Left forelimb (tissue), 1 donor: ENCODE measurements around the gene WWC2.

Experiments
- DNase-seq: peaks from one replicate; pipeline ENCODE4 v3.0.0-alpha.2; 2018; ENCODE audit warnings: low spot score

Gene WWC2

DNA sequence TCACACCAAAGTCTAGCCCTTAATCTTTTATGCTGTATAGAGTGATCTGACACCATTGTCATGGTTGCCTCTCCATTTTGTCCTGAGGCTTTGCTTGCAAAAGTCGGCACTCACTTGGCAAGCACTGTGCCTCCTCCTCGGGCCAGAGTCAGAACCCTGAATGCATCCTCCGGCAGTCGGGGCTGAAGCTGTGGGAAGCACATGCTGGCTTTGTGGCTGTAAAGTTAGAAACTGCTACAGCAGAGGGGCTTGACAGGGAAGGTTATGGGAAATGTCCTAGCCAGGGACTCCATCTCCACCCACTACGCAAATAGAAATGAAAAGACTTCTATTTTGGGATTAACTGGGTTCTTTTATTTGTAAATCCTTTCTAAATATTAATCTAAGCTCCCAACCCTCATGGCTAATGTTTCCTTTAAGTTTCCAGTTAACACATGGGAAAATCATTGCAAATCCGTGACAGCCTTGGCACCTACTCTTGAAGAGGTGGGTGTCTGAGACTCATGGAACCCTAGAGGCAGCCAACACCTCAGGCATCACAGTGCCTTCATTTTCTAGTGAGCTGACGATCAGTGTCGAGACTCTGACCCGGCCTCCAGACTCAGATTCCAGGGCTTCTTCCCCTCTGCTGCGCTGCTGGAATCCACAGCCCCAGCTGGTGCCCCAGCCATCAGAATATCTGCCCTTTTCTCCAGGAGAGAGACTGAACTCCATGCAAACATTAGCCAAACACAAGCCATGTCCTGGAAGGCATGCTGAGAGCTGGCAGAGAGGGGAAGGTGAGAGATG is 231.1 kb downstream of the WWC2 start:
- DNase-seq, result no peak

DNA sequence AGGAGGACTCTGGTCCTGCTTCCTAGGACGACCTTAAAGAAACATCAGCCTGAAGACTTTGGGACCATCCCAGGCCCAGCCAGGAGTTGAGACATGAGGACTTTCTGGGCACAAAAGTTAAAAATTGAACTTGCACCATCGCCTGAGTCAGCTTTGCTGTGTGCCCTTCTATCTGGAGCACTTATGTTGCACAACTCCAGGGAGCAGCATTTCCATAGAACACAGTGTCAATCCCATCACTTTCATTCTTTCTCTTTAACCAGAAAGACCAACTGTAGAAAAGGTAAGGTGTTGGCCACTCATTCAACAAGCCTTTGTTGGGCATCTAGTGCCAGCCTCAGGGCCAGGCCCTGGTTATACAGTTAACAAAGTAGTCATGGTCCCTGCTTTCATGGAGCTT is 231.8 kb downstream of the WWC2 start:
- no peak for DNase-seq

DNA sequence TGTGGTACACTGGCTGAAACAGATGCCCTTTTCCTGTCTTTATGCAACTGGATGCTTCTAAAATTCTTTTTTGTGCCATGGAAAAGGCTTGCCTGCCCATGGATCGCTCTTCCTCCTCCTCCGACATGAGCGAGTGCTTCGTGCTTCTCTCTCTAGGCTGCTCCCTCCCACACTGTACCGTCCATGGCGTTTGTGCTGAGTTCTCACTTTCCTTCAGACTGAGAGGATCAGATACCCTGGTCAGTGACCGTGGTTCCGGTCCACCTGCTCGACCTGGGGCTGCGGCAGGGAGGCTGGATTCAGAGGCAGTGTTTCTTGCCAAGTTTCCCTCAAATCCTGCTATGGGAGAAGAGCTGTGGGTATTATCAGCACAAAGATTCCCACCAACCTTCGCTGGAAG is 233.4 kb downstream of the WWC2 start:
- no peak for DNase-seq

DNA sequence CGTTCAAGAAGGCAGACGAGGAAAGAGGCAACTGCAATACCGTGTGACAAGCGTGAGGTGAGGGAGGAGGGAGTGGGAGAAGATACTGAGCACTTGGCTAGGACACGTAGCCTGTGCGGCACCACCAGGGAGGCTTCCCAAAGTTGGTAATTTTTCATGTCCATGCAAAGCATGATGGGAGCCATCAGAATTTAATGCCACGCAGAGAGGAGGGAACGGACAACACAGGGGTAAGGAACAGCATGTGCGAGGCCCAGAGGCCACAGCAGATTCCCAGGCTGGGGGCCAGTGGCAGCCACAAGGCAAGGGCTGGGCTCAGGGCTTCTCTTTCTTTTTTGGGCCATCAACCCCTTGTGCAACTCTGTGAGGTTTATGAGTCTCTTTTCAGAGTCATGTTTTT is 234.1 kb downstream of the WWC2 start:
- no peak for DNase-seq

DNA sequence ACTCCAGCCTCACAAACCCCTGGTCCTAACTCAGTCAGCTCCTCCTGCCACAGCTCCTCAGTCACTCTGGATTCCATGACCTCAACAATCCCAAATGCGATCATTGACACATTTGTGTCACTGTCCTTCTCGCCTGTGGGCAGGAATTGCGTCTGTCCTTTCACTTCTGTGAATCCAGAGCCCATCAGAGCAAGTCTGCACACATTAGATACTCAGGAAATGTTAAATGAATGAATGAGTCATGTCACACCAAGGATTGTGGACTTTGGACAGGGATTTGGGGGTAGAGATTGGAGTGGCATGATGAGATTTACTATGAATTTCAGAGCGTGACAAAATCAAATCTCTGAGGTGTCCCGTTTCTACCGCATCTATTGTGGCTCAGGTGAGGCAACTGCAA is 234.9 kb downstream of the WWC2 start:
- no peak for DNase-seq

DNA sequence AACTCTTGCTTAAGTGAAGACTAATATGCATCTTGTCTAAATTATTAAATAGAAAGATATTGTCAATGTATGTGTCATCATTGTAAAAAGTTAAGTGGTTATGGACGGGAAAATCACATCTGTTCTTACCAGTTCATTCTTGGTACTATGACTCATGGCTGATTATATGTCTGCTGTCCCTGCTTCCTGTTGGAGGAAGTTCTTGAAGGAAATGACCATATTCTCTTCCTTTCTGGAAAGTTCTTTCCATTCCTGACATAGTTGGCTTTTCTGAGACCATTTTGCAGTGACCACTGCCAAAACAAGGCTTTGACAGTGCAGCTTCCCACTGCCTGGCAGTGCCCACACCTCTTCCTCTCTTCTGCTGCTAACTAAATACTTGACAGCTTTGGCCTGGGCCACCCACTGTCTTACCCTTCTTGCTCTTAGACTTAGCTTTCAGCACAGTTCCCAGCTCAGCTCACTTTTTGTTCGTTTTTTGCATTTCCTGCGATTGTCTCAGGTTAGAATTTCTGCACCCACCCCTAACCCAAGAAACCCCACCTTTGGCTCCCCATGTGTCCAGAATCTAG is 236.4 kb downstream of the WWC2 start:
- DNase-seq, result no peak

DNA sequence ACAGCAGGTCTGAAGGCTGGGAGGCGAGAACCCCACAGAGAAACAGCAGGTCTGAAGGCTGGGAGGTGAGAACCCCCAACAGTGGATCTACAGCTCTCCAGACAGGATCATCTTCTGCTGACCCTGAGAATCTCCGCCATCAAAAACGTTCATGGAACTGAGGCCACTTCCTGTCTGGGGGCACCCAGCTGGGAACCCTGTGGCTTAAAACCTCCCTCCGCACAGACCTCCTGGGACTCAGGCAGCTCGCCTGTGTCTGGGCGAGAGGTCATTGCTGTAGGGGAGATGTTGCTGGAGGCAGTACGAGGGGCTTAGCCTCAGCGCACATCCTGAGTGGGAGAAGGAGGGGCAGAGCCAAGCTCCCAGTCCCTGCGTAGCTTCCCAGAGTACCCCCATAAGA is 238.3 kb downstream of the WWC2 start:
- DNase-seq, result no peak

DNA sequence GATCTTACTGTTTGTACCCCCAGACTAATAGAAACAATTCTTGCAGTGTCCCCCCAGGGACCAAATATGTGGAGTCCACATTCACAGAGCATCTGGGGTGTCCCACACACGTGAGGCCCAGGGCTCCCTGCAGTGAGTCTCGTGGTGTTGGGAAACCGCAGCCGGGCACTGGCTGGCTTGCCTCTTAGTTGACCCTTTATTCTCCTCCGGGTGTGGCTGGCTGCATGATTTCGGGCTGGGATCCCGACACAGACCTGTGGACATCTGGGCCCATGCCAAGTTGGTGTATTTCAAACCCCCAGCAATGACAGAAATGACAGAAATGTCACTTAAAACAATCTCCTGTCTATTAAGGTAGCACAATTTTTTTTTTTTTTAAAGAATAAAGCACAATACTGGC is 238.8 kb downstream of the WWC2 start:
- DNase-seq, result no peak

DNA sequence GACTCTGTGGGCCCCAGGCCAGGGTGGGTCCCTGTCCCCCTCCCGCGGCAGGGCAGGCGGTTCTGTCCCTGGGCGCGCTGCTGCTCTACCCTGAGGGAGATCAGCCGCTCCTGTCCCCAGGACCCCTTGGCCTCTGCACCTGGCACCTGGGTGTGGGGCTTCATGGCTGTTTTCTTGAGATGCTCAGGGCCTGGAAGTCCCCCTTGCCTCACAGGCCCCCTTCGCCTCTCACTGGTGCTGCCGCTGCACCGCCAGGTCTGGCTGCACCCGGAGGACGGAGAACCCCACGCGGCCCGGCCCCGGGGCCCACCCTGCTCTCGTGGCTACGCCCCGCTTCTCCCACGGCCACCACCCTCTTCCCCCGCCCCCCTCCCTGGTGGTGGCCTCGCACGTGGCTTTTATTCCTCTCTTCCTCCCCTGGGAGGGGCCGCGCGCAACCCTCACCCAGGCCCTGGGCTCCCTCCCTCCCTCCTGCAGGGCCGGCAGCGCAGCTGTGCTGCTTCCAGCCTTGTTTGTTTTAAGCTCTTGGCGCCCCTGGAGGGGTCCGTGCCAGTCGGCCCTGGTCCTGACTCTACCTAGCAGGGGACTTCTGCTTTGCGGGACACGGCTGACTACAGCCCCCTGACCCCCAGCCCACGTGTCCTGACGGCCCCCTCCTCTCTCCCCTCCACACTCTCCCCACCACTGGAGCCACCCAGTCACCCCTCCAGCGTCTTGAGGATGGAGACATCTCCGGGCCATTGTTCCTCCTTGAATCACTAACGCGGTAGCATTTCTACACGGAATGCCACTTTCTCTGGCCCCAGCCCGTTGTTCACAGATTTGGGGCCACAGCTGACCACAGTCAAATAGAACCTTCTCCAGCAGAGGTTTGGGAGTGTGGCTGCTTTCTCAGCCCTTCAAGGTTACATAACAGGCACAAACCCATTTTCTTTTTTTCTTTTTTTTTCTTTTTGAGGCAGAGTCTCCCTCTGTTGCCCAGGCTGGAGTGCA is 243.8 kb downstream of the WWC2 start:
- no peak for DNase-seq

DNA sequence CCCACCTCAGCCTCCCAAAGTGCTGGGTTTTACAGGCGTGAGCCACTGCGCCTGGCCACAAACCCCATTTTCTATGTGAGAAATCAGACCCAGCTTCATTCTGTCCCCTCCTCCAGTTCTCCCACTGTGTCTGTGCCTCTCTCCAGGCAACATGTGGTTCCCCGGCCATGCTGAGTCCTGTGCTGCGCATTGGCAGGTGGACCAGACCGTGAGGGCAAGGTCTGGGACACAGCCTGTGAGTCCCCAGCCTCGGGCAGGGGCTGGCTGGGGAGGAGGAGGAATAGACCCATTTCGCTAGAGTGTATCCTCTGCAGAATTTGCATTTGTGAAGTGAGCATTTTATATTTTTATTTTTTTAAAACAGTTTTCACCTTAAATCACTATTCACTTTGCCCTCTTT is 244.7 kb downstream of the WWC2 start:
- no peak for DNase-seq

DNA sequence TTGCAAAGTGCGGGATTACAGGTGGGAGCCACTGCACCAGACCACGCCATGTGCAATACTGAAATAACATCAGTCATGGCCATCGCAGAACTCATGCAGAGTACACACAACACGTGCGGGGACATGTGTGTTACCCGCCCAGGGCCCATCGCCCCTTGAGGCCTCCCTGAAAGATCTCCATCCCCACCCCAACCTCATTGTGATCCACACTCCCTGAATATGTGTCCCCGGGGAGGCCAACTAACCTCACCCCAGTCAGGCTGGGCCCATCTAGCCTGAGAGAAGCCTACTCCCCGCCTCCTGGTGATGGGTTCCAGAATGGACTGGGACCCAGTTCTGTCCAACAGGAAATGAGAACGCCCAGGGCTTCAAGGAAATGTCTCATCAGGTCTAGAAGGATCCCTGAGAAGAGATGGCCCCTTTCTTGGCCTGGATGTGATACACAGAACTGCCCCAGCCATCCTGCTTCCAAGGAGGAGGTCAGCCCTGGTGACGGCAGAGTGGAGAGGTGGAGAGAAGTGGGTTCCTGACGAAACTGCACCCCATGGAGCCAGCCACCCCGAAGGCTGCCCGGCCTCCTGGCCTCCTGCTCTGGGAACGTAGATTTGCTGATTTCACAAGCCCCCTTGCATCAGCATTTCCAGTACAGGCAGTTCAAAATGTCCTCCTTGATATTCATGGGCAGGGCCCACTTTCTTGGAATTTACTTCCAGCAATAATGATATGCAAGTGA is 245.6 kb downstream of the WWC2 start:
- DNase-seq, result no peak

DNA sequence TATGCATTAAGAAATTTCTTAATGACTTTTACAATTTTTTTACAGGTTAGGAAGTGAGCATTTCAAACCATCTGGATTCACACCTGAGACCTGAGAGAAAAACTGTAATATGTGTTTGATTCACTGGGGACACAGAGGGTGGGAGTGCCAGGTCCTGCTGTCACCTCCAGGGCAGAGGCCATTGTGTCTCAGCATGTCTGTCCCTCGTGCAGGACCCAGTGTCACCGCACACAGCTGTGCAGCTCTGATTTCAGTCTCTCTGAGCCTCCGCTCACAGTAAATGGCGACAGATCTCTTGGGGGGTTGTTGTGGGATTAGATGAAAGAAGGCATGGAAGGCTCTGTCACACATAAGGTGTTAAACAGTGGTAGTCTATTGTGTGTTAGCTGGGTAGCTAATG is 246.2 kb downstream of the WWC2 start:
- no peak for DNase-seq

DNA sequence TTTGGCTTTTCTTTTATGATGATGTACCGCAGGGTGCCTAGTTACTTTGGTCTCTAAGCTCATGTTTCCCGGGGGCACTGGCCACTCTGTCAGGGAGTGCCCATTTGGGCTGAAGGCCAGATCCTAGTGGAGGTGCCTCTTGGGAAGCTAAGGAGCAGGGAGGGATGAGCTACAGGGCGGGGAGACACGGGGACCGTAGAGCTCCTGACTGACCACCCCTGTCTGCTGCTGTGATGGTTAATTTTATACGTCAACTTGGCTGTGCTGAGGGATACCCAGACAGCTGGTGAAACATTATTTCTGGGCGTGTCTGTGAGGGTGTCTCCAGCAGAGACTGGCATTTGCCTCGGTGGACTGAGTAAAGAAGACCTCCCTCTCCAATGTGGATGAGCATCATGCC is 248.1 kb downstream of the WWC2 start:
- no peak for DNase-seq

DNA sequence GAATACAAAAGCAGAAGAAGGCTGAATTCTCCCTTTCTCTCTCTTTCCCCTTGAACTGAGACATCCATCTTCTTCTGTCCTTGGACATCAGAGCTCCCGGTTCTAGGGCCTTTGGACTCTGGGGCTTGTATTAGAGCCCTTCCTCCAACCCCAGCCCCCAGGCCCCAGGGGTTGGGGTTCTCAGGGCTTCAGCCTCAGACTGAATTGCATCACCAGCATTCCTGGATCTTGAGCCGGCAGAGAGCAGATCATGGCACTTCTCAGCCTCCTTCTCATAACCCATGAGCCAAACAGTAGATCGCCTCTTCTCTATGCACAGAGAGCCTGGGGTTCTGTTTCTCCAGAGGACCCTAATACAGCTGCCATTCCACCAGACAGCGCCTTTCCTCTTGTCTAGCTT is 248.5 kb downstream of the WWC2 start:
- DNase-seq, result no peak

DNA sequence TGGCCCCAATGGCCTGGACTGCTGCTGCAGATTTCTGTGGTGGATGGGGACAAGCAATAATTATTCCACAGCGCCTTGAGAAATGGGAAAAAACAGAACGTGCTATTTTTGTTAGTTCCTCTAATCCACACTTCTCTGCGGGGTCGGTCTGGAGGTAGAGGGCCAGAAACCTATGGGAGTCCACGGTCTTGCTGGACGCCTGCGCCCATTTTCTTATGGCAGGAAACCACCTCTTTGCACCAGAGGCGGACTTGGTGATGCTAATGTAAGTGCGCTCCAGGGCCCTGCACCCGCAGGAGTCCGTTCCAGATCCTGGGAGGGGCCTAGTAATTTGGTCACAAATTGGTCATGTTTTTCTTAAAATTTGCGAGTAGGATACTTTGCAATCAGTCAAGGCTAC is 249.1 kb downstream of the WWC2 start:
- DNase-seq, result no peak

DNA sequence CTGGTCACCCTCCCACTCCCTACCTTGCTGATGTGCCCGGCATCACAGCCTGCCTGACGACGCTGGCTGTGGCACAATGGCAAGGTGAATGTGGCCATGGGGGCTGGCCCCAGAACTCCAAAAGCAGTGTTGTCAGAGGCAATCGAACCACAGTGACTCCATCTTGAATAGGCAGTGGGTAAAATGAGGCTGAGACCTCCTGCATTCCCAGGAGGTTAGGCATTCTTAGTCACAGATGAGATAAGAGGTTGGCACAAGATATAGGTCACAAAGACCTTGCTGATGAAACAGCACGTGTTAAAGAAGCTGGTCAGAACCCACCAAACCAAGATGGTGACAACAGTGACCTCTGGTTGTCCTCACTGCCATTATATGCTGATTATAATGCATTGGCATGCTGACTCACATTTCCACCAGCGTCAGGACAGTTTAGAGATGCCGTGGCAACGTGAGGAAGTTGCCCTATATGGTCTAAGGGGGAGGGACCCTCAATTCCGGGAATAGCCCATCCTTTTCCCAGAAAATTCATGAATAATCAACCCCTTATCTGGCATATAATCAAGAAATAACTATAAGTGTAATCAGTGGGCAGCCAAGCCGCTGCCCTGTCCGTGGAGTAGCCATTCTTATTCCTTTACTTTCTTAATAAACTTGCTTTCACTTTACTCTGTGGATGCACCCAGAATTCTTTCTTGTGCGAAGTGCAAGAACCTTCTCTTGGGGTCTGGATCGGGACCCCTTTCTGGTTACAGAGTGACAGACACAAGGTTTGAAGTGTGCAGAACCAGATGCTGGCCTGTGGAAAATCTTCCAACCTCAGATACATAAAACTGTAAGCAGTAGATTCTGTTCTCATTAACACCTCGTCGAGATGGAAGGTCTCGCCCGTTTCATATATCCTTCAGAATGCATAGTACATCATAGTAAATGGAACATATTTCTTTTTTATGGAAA is 249.9 kb downstream of the WWC2 start:
- DNase-seq, result no peak

DNA sequence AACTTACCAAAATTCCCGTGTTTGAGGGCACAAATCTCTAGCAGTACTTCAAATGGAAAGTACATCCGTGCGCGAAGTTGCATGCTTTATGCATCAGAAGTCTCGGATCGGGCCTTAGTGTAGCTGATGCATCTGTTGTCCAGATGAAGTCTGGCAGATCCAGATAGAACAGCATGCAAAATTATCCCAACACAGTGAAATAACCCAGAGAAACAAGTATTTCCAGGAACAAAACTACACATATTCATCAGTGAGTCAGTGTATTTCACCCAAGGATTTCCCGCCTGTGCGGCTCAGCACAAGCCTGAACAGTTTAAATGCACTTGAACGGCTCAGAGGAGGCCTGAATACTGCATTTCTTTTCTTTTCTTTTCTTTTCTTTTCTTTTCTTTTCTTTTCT is 250.6 kb downstream of the WWC2 start:
- no peak for DNase-seq

DNA sequence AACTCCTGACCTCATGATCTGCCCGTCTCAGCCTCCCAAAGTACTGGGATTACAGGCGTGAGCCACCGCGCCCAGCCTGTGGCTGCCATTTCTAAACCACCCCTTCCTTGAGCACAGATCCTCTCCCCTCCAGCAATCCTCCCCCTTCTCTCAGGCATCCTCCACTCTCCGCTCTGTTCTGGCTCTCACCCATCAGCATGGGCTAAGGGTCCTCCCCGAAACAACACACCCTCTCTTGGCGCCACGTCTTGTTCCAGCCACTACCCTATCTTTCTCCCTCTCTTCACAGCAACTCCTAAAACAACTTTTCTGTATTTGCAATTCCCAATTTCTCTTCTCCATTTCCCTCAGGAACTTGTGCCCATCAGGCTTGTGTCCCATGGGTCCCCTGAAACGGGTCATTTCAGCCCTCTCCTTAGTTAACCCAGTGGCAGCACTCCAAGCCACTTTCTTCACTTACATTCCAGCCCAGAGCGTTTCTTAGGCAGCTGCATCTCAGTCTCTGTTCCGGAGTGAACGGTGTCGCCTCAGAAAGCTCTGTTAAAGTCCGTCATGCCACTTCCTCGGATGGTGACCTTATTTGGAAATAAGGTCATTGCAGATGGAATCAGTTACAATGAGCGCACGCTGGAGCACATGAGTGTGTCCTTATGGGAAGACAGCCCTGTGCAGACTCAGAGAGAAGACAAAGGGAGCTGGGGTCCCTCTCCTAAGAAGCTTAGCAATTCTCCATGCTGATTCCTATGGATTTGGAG is 251.4 kb downstream of the WWC2 start:
- no peak for DNase-seq

DNA sequence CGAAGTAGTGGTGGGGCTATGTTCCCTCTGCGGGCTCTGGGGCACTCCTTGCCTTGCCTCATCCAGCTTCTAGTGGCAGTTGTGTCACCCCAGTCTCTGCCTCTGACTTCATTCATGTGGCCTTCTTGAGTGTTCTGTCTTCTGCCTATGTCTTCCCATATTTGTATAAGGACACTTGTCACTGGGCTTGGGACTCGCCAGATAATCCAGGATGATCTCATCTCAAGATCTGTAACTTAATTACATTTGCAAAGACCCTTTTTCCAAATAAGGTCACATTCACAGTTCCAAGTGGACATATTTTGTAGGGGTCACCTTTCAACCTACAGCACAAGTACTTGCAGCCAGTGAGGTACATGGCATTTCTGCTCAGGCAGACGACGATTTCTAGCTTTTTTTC is 253.5 kb downstream of the WWC2 start:
- no peak for DNase-seq

DNA sequence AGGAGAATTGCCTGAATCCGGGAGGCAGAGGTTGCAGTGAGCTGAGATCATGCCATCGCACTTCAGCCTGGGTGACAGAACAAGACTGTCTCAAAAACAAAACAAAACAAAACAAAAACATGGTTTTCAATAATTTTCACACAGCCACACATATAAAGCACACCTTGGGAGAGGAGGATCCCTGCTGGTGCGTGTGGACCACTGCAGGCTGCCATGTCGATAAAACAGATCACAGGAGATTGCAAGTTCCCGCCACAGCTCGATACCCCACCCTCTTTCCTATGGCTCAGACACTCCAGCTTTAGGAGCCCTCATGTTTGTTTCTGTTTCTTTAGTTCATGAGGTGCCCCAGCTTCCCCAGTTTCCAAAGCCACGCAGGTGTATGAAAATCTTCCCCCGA is 254.5 kb downstream of the WWC2 start:
- DNase-seq, result no peak
